MM.1S (cell line): ENCODE measurements around the gene GNAS-AS1.

ENCODE experiments used
- DNase-seq: peaks from one replicate; pipeline ENCODE4 v3.0.0-alpha.2; 2015
- H2AFZ ChIP-seq: fragments of 300-600 bp; sonication (generic); 2 replicates; pipeline ENCODE4 v1.6.0; 2016; ENCODE audit warnings: antibody characterized with exemption, low read length
- H3F3A ChIP-seq: fragments of 300-600 bp; sonication (generic); 2 replicates; pipeline ENCODE4 v1.6.1; 2016; ENCODE audit warnings: mild to moderate bottlenecking, antibody characterized with exemption, low read length, moderate library complexity, mixed read lengths; ENCODE audit not compliant: insufficient read depth
- H3K27ac ChIP-seq: fragments of 300-600 bp; sonication (generic); 2 replicates; pipeline ENCODE4 v1.5.1; 2016; ENCODE audit warnings: mild to moderate bottlenecking, low read length
- H3K27me3 ChIP-seq: fragments of 300-600 bp; sonication (generic); replicated peaks from 2 replicates; pipeline ENCODE4 v1.6.0; 2016; ENCODE audit warnings: low read length; ENCODE audit not compliant: insufficient read depth
- H3K36me3 ChIP-seq: fragments of 300-600 bp; sonication (generic); replicated peaks from 2 replicates; pipeline ENCODE4 v1.6.1; 2016; ENCODE audit warnings: mild to moderate bottlenecking, low read length, mixed read lengths; ENCODE audit not compliant: insufficient read depth
- H3K4me1 ChIP-seq: fragments of 300-600 bp; sonication (generic); 2 replicates; pipeline ENCODE4 v1.6.1; 2016; ENCODE audit warnings: low read length, mixed read lengths
- H3K4me2 ChIP-seq: fragments of 300-600 bp; sonication (generic); 2 replicates; pipeline ENCODE4 v1.6.0; 2016; ENCODE audit warnings: low read depth, low read length
- H3K4me3 ChIP-seq: fragments of 300-600 bp; sonication (generic); 2 replicates; pipeline ENCODE4 v1.5.1; 2016; ENCODE audit warnings: low read length, mixed read lengths
- H3K79me2 ChIP-seq: fragments of 300-600 bp; sonication (generic); 2 replicates; pipeline ENCODE4 v1.6.1; 2016; ENCODE audit warnings: mixed run types, low read length, mixed read lengths
- H3K9ac ChIP-seq: fragments of 300-600 bp; sonication (generic); 2 replicates; pipeline ENCODE4 v1.6.1; 2016; ENCODE audit warnings: low read length, mixed read lengths
- H3K9me2 ChIP-seq: fragments of 300-600 bp; sonication (generic); replicated peaks from 2 replicates; pipeline ENCODE4 v1.6.1; 2016; ENCODE audit warnings: mild to moderate bottlenecking, low read length, mixed read lengths; ENCODE audit not compliant: insufficient read depth
- H3K9me3 ChIP-seq: fragments of 300-600 bp; sonication (generic); replicated peaks from 2 replicates; pipeline ENCODE4 v1.6.1; 2016; ENCODE audit warnings: mild to moderate bottlenecking, low read length, mixed read lengths; ENCODE audit not compliant: insufficient read depth
- H4K20me1 ChIP-seq: fragments of 300-600 bp; sonication (generic); 2 replicates; pipeline ENCODE4 v1.6.1; 2016; ENCODE audit warnings: mild to moderate bottlenecking, low read length, moderate library complexity, mixed read lengths; ENCODE audit not compliant: insufficient read depth
- EZH2 ChIP-seq: fragments of 300-600 bp; sonication (generic); optimal IDR thresholded peaks from 2 replicates; pipeline ENCODE3; 2017; ENCODE audit warnings: low read depth, mild to moderate bottlenecking, antibody characterized with exemption, low read length, mixed read lengths
- EZH2phosphoT487 ChIP-seq: fragments of 300-600 bp; sonication (generic); IDR thresholded peaks from 2 replicates; pipeline ENCODE4 v1.6.1; 2018; ENCODE audit warnings: antibody characterized with exemption, low read length
- TF ChIP-seq, protein P1 (sequence below): fragments of 300-600 bp; sonication (generic); IDR thresholded peaks from 2 replicates; pipeline ENCODE4 v1.5.1; 2016; ENCODE audit warnings: antibody characterized with exemption, low read length, mixed read lengths

The GNAS-AS1 gene

DNA sequence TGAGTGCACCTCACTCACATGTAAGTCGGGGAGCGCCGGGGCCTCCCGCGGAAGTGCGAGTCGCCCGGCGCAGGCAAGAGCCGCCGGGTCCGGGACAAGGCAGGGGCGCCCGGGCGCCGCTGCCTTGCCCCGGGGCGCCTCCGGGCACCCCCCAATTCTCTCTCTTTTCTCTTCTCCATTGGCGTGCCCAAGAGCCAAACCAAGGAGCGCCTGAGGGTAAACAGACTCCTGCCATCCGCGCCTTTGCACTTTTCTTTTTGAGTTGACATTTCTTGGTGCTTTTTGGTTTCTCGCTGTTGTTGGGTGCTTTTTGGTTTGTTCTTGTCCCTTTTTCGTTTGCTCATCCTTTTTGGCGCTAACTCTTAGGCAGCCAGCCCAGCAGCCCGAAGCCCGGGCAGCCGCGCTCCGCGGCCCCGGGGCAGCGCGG lies 38.6 kb upstream of the GNAS-AS1 start:
- H3K9ac ChIP-seq, result peak overlapping the region; percentile 72; the same call in 1 of the 2 replicates
- H3K27ac ChIP-seq, result peak overlapping the region; percentile 59; the same call in 1 of the 2 replicates
- peak overlapping the region; percentile 16; the same call in 1 of the 2 replicates for H3K4me2 ChIP-seq
- no peaks in the 10 kb centered on the region for H3K36me3 ChIP-seq
- DNase-seq, result no peak
- no peak overlapping the region for H2AFZ ChIP-seq
- H3K4me3 ChIP-seq, result peak overlapping the region; percentile 60
- H3K27me3 ChIP-seq, result no peaks in the 10 kb centered on the region
- H4K20me1 ChIP-seq, result peaks cover 9% of the 10 kb centered on the region; the same call in 1 of the 2 replicates
- no peaks in the 10 kb centered on the region for H3K9me2 ChIP-seq
- H3K9me3 ChIP-seq, result no peaks in the 10 kb centered on the region
- H3K4me1 ChIP-seq, result peaks cover 48% of the 10 kb centered on the region
- TF ChIP-seq, protein P1, sequence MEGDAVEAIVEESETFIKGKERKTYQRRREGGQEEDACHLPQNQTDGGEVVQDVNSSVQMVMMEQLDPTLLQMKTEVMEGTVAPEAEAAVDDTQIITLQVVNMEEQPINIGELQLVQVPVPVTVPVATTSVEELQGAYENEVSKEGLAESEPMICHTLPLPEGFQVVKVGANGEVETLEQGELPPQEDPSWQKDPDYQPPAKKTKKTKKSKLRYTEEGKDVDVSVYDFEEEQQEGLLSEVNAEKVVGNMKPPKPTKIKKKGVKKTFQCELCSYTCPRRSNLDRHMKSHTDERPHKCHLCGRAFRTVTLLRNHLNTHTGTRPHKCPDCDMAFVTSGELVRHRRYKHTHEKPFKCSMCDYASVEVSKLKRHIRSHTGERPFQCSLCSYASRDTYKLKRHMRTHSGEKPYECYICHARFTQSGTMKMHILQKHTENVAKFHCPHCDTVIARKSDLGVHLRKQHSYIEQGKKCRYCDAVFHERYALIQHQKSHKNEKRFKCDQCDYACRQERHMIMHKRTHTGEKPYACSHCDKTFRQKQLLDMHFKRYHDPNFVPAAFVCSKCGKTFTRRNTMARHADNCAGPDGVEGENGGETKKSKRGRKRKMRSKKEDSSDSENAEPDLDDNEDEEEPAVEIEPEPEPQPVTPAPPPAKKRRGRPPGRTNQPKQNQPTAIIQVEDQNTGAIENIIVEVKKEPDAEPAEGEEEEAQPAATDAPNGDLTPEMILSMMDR, result no peak
- TF ChIP-seq EZH2, result no peak
- no peak for TF ChIP-seq EZH2phosphoT487
- peaks cover 36% of the 10 kb centered on the region for H3F3A ChIP-seq
- H3K79me2 ChIP-seq, result peaks cover 44% of the 10 kb centered on the region

DNA sequence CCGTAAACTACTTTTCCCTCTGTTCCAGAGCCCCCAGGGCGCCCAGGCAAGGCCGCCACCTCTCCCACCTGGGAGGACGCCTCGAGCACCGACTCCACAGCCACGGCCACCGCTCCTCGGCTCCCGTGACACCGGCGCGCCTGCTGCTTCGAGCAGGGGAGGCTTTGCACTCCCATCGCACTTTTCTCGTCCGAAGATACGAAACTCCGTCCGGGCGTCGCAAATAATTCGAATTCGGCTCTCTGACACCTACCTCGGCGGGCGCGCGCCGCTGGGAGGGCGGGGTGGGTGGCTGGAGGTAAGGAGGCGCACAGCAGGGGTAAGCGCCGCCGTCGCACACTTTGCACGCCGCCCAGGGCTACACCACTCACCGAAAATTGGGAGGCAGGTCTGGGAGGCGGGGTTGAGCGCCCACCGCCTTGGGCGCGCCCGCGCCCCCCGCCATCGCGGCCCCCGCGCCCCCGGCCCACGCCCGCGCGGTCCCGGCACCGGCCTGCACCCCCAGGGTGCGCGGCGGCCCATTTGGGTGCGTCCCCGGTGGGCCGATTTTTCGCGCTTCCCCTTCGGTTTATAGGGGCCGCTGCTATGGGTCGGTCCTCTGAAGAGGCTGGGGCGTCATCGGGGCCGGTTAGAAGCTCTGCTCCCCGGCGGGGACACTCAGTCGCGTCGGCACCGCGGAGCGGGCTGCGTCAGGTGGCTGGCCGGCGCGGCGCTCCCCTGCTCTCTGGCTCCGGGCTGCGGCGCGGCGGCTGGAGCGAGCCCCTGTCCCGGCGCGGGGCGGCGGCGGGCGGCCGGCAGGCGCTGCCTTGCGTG lies 38.0 kb upstream of the GNAS-AS1 start:
- Histone ChIP-seq H3K79me2 (peaks cover 38% of the 10 kb centered on the region), H3K27ac (peak overlapping the region; percentile 59; the same call in 1 of the 2 replicates), H3K4me3 (peak overlapping the region; percentile 83), H3F3A (peaks cover 36% of the 10 kb centered on the region), H3K9me2 (no peaks in the 10 kb centered on the region), H3K27me3 (no peaks in the 10 kb centered on the region), H3K9me3 (no peaks in the 10 kb centered on the region), H3K9ac (peak overlapping the region; percentile 76), H3K4me2 (peak overlapping the region; percentile 51), H2AFZ (peak overlapping the region; percentile 27; the same call in 1 of the 2 replicates), H3K36me3 (no peaks in the 10 kb centered on the region), H3K4me1 (peaks cover 42% of the 10 kb centered on the region), H4K20me1 (peaks cover 3% of the 10 kb centered on the region; the same call in 1 of the 2 replicates)
- TF ChIP-seq EZH2phosphoT487 (no peak), EZH2 (no peak)
- TF ChIP-seq, protein P1, result no peak
- peak; percentile 82 for DNase-seq

DNA sequence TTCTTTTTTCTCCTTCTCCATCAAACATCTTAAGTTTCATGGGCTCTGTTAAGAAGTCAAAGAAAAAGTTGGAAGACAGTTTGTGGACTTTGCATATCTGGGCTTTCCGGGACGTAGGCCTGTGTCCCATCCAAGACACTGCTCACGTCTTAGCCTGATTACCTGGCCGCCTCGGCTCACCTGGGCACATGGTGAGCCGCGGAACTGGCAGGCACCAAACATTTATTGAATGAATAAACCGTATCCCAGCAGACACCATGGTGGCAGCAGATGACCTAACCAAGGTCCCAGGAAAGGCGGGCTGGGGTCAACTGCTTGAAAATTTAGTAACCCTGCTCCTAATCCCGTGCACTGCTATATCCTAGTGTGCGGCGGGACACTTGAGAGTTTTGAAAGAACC lies 37.4 kb upstream of the GNAS-AS1 start:
- H3K9me3 ChIP-seq, result no peaks in the 10 kb centered on the region
- H3F3A ChIP-seq, result peaks cover 36% of the 10 kb centered on the region
- no peaks in the 10 kb centered on the region for H4K20me1 ChIP-seq
- peak overlapping the region; percentile 76 for H3K9ac ChIP-seq
- peaks cover 32% of the 10 kb centered on the region for H3K79me2 ChIP-seq
- peaks cover 39% of the 10 kb centered on the region for H3K4me1 ChIP-seq
- DNase-seq, result no peak
- H3K4me3 ChIP-seq, result peak overlapping the region; percentile 83
- peak overlapping the region; percentile 26; the same call in 1 of the 2 replicates for H3K27ac ChIP-seq
- H3K27me3 ChIP-seq, result no peaks in the 10 kb centered on the region
- peak overlapping the region; percentile 27; the same call in 1 of the 2 replicates for H2AFZ ChIP-seq
- no peak for TF ChIP-seq EZH2phosphoT487
- H3K4me2 ChIP-seq, result peak overlapping the region; percentile 51
- no peaks in the 10 kb centered on the region for H3K36me3 ChIP-seq
- H3K9me2 ChIP-seq, result no peaks in the 10 kb centered on the region
